Stimulated activated CD8-positive, alpha-beta memory T cell treated with anti-CD3 and anti-CD28 coated beads, Interleukin-7, amount 100 ng/mL, for 24 hours (primary cell): ENCODE measurements around the gene PPP4C.

ENCODE experiments used
- DNase-seq: peaks from one replicate; pipeline ENCODE4 v3.0.0-alpha.2; 2020; ENCODE audit warnings: low read depth

The PPP4C gene

DNA sequence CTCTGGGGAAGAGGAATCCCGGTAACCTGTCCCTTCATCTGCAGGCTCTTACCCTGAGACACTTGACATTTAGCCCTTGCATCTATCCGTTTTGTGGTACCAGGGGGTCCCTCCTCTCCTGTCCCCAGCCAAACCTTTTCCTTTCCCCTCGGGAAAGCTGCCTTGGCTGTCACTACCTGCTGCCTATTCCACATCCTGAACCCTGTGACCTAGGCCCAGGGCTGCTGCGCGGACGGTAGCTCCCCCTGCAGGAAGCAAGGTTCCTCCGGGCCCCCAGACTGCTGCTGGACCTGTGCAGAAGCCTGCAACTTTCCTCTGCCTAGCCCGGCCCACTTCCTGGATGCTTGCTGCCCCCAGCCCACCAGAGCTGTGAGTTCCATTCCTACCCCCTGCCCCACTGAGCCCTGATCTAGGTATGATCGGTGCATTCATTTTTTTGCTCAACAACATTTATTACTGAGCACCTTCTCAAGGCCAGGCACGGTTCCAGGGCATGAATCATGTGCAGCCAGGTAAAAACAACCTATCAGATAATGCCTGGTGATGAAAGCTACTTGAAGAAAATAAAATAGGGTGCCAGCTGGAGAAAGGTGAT is 20.7 kb upstream of the PPP4C start:
- DNase-seq: no peak

DNA sequence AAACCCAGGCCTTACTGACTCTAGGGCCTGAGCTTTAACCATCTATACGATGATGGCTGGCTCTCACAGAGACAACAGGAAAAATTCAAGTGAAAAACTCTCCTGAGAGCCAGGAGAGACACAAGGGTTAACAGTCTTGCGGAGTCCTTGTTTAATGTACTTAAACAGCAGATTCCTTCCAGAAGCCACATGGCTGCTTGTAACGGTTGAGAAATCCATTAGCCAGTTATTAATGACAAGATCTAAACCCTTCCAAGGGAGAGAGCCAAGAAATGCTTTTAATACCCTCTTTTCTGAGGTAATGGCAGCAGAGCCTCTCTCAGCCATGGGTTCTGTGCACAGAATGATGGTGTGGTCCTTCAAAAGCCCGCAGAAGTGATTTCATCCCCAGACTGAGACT is 15.4 kb upstream of the PPP4C start:
- no peak for DNase-seq

DNA sequence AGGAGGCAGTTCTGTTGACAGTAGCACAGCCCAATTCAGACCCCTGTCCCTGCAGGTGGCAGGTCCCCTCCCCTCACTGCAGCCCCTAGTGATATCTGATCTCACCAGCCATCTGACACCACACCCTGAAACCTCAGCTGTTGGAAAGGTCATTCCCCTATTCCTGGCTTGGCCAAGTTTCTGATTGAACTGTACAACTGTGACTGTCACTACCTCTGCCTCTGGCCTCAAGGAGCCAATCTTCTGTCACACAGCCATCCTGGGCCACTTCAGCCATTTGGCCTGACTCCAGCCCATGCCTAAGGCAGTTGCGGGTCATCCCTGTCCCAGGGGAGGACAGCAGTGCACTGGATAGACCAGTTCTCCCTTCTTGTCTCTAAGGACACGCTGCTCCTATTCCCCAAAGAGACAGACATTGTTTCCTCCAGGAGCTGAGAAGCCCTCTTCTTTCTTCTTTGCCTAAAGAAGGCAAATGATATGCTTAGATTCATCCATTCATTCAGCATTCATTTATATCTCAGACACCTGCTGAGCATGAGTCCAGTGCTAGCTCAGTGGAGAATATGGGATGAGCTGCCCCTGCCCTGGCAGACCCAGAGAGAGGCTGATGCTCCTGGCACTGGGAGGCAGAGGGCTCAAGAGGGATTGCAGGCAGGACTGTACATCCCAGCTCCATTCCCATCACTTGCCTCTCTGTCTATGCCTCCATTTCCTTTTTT is 14.8 kb upstream of the PPP4C start:
- no peak for DNase-seq

DNA sequence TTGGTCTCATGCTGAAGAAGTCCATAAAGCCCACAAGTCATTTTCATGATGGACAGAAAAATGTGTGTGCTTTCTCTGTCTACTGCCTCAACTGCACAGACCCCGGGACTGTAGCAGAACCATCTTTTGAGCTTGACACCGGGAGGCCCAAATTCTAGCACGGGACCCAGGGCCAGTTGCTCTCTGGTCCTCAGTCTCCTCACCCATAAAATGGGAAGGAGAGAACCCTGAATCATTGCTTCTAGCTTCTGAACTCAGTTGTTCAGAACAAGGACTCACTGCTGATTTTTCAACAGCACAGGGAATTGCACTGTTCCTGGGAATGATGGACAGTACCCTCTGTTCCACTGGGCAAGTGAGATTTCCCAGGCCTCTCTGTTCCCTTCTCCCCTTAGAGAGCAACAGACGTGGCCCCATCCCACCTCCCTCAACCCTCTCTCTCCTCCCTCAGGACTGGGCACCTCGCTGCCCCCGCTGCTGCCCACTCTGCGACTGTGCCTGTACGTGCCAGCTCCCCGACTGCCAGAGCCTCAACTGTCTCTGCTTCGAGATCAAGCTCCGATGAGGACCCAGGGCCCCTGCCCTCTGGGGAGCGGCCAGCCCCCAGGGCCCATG is 12.4 kb upstream of the PPP4C start:
- DNase-seq: no peak

DNA sequence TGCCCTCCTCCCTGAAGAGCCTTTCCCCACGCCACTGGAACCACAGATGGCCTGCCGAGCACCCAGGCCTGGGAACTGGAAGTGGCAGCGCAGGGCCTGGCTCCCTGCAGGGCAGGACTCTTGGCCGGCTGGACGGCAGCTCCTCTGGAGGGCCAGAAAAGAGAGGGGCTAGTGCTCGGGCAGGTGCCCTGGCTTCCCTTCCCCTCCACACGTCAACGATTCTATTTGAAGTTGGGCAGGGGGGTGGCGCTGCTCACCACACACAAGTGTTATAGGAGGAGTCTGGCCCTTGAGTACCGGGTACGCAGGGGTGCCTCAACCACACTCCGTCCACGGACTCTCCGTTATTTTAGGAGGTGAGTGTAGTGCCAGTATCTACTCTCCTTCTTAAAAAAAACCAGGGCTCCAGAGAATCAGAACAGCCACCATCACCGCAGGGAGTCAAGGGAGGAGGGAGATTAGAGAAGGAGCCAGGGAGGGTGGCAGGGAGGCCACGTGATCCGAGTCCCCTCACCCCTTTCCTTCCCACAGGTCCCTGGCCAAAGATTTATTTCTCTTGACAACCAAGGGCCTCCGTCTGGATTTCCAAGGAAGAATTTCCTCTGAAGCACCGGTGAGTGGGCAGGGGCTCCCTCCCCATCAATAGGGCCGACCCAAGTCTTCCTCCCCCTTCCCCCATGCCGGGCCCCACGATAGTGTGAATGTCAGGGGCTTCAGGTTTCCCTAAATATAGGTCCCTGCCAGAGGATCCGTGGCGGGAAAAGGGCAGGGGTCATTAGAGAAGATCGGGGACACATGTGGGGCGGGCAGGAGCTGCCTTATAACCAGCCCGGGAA is 11.7 kb upstream of the PPP4C start:
- peak; percentile 50 for DNase-seq

DNA sequence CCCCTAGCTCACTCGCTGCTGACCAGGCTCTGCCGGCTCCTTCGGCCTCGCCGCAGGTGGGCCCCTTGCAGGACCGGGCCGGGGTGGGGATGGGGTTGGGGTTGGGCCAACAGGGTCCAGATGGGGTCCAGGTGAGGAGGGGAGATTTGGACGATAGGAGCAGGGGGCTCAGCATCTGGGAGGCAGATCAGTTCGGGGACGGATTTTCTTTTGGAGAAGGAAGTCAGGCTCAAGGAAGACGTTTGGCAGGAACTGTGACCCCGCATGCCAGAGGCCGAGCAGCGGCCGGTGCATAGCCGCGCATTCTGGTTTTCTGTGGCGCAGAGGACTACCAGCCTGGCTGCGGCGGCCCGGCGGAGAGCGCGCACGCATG is 11.1 kb upstream of the PPP4C start:
- DNase-seq: no peak

DNA sequence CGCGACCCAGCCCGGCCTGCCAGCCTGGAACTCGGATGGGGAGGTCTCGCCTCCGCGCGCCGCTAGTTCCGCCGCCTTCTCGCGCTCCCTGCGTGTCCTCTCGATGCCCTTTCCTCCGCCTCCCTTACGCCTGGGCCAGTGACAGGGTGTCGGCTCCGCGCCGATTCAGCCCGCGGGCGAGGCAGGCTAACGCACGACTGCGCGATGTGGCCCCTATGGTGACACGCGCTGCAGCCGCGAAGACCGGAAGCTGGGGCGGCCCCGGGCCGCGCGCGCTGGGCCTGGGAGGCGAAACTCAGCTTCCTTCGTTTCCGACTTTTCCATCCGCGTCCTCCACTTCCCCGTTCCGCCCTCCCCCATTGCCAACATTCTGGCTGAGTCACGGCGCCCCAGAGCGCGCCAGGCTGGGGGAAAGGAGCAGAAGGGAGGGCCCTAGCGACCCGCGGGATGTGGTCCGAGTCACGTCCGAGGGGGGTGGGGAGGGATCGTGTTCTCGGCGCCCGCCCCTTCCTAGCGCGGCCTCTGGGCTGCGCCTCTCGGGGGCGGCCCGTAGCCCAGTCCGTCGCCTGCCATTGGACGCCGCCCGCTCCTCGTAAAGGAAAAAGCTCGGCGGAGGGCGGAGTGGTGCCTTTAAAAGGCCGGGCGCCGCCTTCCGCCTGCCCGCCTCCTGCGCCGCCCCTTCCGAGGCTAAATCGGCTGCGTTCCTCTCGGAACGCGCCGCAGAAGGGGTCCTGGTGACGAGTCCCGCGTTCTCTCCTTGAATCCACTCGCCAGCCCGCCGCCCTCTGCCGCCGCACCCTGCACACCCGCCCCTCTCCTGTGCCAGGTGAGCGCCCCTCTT is 10.5 kb upstream of the PPP4C start, which contains the start of gene ALDOA:
Gene ALDOA (plus strand): TSS at position 659 of the 841 bp plus-strand sequence. CDS start 1,138 bp downstream, outside the sequence.
- peak; percentile 92 for DNase-seq

DNA sequence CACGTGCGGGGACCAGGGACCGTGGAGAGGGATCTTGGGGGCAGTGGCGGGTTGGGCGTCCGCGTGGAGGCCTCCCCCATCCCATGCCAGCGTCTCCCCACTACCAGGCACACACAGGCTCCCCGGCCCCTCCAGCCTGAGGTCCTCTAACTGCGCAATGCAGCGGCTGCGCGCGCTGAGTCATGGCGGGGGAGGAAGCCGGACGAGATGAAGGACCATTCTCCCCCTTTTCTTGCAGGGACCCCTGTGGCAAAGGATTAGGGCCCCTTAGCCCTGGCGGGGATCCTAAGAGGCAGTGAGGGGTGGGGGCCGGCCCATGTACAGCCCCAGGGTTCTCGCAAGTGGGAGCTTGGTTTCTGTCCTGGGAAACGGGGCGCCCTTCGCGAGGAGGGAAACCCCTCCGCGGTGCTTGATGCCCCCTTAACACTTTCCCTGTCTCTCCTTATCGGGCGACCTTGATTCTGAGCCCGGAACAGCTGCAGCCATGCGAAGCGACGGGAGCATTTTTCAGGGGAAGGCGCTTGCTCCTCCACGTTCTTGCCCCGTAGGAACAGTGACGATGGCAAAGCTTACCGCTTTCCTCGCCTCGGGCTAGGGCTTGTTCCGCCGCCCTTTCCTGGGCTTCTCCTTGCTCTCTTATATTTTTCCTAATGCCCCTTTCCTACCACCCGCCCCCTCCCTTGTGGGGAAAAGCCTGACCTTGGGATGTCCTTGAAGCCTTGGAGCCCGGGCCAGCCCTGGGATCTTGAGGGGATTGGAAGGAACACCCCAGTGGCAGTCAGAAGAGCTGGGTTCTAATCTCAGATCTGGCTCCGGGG is 9.6 kb upstream of the PPP4C start:
- no peak for DNase-seq

DNA sequence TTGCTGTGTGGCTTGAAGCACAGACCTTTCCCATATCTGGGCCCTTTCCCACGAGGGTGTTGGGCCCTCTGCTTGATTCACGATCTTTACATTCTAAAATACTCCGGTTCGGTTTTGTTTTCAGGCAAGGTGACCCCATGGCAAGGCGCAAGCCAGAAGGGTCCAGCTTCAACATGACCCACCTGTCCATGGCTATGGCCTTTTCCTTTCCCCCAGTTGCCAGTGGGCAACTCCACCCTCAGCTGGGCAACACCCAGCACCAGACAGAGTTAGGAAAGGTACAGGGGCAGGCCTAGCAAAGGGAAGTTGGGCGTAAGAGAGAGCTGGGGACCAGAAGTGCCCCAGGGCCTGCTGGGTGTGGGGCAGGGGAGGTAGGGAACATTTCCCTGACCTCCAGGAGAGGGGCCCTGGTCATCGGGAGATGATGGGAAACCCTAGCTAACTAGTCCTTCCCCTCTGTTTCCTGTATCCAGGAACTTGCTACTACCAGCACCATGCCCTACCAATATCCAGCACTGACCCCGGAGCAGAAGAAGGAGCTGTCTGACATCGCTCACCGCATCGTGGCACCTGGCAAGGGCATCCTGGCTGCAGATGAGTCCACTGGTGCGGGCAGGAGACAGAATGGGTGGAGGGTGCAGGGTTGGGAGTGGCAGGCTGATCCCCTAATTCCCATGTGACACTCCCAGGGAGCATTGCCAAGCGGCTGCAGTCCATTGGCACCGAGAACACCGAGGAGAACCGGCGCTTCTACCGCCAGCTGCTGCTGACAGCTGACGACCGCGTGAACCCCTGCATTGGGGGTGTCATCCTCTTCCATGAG is 8.8 kb upstream of the PPP4C start:
- no peak for DNase-seq

DNA sequence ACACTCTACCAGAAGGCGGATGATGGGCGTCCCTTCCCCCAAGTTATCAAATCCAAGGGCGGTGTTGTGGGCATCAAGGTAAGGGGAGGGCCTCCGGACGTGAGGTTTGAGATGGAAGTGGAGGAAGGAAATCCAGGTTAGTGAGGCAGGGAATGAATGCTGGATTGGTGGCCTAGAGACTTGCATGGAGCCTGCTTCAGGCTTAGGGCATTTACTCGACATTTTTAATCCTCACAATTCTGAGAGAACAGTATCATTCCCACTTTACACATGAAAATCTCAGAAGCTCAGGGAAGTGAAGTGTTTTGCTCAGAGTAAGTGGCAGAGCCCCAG is 8.2 kb upstream of the PPP4C start:
- no peak for DNase-seq

DNA sequence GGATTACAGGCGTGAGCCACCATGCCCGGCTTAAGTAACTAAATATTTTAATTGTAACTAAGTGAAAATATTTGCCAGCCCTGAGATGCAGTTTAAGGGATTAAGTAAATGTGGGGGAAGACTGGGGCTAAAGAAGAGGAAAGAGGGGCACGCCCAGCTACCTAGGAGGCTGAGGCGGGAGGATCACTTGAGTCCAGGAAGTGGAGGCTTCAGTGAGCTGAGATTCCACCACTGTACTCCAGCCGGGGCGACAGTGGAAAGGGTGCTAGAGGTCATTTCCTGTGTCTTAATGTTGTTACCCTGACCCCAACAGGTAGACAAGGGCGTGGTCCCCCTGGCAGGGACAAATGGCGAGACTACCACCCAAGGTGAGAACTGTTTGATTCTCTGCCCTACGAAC is 7.5 kb upstream of the PPP4C start:
- no peak for DNase-seq

DNA sequence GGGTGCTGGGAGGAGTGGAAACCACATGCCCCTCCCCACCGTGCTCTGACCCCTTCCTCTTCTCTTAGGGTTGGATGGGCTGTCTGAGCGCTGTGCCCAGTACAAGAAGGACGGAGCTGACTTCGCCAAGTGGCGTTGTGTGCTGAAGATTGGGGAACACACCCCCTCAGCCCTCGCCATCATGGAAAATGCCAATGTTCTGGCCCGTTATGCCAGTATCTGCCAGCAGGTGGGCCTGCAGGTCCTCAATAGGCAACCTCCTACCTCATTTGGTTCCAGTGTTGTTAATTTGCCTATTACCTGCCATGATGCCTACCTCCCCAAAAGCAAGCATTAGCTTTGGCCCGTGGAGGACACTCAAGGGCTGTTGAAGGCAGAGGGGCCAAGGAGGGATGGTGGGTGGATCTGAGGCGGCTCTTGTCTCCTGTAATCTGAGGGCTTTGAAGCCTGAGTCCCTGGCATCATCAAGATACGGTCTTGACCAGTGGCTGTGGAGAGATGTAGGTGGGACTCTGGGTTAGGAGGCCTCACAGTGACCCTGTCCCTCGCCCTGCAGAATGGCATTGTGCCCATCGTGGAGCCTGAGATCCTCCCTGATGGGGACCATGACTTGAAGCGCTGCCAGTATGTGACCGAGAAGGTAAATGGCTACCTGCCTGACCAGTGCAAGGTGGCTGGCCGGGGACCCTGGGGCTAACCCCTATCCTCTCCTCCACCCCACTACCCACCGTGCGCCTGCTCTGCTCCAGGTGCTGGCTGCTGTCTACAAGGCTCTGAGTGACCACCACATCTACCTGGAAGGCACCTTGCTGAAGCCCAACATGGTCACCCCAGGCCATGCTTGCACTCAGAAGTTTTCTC is 6.8 kb upstream of the PPP4C start:
- no peak for DNase-seq

DNA sequence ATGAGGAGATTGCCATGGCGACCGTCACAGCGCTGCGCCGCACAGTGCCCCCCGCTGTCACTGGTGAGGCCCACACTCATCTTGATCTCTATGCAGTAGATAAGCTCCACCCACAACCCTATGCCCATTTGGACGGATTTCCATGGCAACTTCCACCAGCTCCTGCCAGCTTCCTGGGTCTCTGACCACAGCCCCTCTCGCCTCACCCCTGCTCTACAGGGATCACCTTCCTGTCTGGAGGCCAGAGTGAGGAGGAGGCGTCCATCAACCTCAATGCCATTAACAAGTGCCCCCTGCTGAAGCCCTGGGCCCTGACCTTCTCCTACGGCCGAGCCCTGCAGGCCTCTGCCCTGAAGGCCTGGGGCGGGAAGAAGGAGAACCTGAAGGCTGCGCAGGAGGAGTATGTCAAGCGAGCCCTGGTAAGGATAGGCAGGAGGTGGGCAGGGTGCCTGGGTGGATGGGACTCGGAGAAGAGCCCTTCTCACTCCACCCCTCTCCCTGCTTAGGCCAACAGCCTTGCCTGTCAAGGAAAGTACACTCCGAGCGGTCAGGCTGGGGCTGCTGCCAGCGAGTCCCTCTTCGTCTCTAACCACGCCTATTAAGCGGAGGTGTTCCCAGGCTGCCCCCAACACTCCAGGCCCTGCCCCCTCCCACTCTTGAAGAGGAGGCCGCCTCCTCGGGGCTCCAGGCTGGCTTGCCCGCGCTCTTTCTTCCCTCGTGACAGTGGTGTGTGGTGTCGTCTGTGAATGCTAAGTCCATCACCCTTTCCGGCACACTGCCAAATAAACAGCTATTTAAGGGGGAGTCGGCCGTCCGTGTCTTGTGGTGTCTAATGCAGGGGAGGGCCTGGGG is 6.0 kb upstream of the PPP4C start:
- DNase-seq: no peak

DNA sequence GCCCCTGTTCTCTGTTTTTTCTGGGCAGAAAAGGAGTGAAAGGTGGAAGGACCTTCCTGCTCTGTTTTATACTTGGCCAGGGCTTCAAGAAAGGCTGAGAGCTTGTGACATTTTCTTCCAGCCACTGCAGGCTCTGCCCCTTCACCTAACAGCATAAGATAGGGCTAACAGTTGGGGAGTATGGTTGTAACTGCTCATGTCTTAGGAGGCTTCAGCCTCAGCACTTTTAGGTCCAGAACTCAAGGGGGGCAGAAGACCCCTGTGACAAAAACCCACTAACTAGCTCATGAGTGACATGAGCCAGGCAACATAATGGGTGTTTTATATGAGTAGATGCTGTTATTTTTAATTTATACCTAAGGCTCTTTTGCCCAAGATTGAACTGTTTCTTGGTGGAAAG is 5.3 kb upstream of the PPP4C start:
- no peak for DNase-seq

DNA sequence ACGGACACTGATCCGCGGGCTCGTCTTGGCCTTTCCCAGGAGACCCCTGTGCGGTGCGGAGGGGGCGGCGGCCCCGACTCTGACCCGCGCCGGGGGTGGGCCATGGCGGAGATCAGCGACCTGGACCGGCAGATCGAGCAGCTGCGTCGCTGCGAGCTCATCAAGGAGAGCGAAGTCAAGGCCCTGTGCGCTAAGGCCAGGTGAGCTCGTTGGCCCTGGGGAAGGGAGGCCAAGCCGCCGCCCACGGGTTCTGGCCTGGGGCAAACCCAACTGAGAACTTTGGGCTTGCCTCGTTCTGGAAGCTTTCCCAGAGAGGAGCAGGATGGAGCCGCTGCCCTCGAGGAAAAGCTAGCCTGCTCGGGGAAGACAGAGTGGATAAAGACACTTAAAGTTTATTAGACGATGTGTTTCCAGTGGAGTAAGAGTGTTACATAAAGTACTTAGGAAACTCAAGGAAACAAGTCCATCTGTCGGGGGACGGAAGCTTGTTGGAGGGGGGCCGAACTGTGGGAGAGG is 540 bp downstream of the PPP4C start:
- DNase-seq: no peak

DNA sequence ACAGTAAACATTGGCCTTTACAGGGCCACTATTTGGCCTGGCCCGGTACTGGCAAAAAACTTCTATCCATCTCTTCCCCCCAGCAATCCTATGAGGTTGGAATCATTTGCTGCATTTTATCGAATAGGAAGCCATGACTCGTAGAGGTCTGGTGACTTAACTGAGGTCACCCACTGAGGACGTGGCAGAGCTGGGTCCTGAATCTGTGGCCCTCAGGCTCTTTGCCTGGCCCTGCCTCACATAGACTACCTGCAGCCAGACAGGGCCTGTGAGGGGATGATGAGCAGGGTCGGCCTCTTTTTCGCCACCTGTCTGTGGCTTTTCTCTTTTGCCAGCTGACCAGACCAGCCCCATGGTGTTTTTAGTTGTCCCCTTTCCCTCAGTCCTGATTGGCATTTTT is 1.9 kb downstream of the PPP4C start:
- no peak for DNase-seq

DNA sequence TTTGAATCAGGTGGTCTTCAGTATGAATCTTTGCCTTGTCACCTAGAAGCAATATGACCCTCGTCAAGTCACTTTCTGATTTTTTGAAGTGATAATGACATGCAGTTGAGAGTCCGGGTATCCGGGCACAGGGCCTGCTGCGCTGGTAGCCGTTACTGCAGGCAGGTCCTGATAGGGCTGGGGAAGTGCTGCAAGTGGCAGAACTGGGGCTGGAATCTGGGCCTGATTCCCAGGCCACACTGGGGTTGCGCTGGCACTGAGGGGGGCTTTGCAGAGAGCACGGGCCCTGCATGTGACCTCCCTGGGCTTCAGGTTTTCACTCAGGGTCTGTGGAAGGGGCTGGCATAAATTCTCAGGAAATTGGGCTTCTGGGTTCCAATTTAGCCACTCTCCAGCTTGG is 3.0 kb downstream of the PPP4C start:
- DNase-seq: no peak

DNA sequence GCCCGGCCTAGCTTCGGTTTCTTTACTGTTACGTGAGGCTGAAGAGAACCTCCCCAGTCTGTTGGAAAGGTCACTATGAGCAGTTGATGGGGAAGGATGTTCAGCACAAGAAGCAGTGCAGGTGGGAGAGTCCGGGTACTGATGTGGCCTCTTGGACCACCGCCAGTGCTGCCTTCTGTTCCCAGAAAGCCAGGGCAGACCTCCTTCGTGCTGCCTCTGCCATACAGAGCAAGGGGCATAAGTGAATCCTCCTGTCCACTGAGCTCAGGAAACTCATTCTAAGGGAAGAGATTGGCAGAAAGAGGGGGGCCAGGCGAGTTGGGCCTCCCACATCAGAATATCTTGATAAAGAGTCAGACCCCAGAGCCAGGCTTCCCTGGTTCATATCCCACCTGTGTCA is 3.7 kb downstream of the PPP4C start:
- DNase-seq: no peak
